PFSK-1 (cell line): Measurements from ENCODE around the gene ENO4.

ENCODE experiments used
- FOXP2 ChIP-seq: optimal IDR thresholded peaks from 2 replicates; pipeline ENCODE3; 2011; ENCODE audit warnings: borderline replicate concordance, control low read depth, inconsistent platforms; ENCODE audit not compliant: insufficient read depth; ENCODE audit errors: extremely low read length, extremely low read depth
- POLR2AphosphoS5 ChIP-seq: IDR thresholded peaks from 2 replicates; pipeline ENCODE4 v1.6.1; 2012; ENCODE audit warnings: low read depth, mild to moderate bottlenecking, control low read depth, low read length, moderate library complexity
- REST ChIP-seq, 2 experiments: IDR thresholded peaks; 2 replicates each; pipeline versions ENCODE4 v1.6.1 to v1.8.0; 2011 to 2012; ENCODE audit warnings: low read depth in 2 of 2, low read length in 2 of 2, control low read depth in 1 of 2, inconsistent platforms in 1 of 2, mild to moderate bottlenecking in 1 of 2, moderate library complexity in 1 of 2; ENCODE audit not compliant: insufficient read depth in 1 of 2
- SIN3A ChIP-seq: IDR thresholded peaks from 2 replicates; pipeline ENCODE4 v1.6.1; 2012; ENCODE audit warnings: mild to moderate bottlenecking, low read length, moderate library complexity, borderline replicate concordance; ENCODE audit not compliant: insufficient read depth
- TAF1 ChIP-seq: IDR thresholded peaks from 2 replicates; pipeline ENCODE4 v1.6.1; 2012; ENCODE audit warnings: low read length, control low read depth, borderline replicate concordance; ENCODE audit not compliant: insufficient read depth

GRCh38 chr10:116892907-116893685 lies 43.8 kb downstream of the ENO4 start:
- no peak for TF ChIP-seq POLR2AphosphoS5
- no peak for TF ChIP-seq SIN3A
- peak; percentile 49 for TF ChIP-seq FOXP2
- no peak for TF ChIP-seq REST (IDR thresholded peaks at IDR 0.05; ENCODE audit: insufficient read depth in 1 of 2, low read depth in 2 of 2, low read length in 2 of 2)
- no peak for TF ChIP-seq TAF1
